ENCODE measurements around the gene RNF5.
"Not testable (repeated sequence)": the region's sequence is repeated elsewhere in the genome, so short reads cannot be mapped to it uniquely, and the experiment has no call there.

RNF5 gene

DNA sequence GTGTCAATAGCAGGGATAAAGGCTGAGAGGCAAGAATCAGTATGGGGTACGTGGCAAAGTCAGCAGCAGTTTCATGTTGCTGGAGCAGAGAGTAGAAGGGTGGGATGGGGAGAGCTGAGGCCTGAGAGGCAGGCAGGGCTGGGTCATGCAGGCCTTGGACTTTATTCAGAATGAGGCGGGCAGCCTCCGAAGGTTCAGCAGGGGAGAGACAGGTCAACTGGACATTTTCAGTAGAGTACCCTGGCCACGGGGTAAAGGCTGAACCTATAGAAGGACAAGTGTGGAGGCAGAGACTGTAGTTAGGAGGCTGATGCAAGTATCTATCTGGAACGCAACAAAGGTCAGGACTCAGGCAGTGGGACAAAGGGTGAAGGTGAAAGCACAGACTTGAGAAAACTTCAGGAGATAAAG lies 32.0 kb downstream of the RNF5 start:
- no peak for DNase-seq (ENCODE audit: low read depth)

DNA sequence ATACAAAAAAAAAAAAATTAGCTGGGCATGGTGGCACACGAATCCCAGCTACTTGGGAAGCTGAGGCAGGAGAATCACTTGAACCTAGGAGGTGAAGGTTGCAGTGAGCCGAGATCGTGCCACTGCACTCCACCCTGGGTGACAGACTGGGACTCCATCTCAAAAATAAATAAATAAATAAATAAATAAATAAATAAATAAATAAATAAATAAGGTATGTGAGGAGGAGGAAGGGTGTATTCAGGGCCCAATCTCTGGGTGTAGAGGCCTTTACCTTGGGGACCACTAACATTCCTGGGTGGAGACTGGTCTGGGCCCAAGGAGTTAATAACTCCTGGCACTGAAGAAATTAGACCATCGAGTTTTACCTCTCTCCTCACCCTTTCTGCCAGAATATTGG lies 33.2 kb downstream of the RNF5 start:
- DNase-seq (ENCODE audit: low read depth): not testable (repeated sequence)

DNA sequence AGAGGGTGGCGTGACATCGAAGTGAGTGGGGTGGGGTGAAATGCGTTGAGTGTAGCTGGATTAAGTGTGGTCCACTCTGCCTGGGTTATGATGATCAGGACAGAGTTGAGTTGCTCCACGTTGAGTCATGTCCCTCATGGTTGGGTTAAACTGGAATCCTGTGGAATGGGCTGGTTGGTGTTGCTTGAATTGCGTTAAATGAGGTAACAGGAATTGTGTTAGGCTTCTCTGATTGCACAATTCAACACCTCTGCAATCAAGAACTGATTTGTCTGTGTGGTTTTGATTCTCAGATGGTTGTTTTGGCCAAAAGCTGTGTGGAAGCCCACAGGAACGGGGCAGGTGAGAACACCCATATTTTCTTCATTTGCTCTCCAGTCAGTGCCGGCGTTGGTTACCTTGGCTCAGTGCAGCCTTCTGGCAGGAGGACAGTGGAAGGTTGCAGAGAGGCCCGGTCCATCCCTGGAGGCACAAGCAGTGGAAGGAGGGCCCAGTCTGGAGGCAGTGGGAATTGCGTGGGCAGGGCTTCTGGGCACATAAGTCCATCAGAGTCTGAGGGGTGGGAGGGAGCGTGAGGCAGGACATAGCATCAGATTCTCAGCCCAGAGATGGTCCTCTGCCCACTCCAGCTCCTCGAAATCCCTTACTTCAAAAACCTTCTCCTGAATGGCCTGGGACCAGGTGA lies 34.0 kb downstream of the RNF5 start:
- DNase-seq (ENCODE audit: low read depth): no peak

DNA sequence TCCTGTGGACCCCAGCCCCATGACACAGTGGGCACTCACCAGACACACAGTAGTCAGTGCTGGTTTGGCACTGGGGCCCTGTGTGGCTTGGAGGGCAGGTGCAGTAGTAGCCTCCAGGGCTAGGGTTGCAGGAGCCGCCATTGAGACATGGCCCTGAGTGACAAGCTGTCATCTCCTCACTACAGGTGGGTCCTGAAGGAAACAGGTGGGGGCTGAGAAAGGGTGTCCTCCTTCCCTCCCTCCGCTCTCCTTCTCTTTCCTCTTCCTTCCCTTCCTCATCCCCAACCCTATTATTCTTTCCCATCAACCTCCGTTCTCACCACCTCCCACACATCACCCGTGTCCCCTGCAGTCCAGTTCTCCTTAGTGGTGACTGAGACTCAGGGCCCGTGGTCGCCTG lies 35.4 kb downstream of the RNF5 start:
- no peak for DNase-seq (ENCODE audit: low read depth)

DNA sequence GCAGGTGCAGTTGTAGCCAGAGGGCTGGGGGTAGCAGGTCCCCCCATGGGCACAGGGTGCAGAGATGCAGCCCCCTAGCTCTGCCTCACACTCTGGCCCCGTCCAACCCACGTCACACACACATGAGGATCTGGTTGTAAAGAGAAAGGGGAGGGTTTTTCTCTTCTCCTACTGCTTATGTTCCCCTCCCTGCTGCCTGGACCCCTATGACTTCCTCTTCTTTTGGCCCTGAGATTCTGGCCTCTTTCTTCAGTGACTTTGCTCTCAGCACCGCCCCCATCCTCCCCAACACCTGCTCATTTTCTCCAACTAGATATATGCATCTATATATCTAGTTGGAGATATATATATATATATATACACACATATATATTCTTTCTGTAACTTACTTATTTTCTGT lies 35.9 kb downstream of the RNF5 start:
- DNase-seq (ENCODE audit: low read depth): no peak

DNA sequence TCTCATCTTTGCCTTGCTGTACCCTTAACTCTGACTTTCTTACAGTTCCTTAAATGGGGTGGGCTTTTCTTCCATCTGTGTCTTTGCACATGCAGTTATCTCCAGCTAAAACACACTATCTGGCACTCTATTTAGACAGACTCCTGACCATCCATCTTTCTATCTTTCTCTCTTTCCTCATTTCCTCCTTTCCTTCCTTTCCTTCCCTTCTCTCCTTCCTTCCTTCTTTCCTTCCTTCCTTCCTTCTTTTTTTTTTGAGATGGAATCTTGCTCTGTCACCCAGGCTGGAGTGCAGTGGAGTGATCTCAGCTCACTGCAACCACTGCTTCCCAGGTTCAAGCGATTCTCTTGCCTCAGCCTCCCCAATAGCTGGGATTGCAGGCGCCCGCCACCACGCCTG lies 37.4 kb downstream of the RNF5 start:
- DNase-seq (ENCODE audit: low read depth): no peak

DNA sequence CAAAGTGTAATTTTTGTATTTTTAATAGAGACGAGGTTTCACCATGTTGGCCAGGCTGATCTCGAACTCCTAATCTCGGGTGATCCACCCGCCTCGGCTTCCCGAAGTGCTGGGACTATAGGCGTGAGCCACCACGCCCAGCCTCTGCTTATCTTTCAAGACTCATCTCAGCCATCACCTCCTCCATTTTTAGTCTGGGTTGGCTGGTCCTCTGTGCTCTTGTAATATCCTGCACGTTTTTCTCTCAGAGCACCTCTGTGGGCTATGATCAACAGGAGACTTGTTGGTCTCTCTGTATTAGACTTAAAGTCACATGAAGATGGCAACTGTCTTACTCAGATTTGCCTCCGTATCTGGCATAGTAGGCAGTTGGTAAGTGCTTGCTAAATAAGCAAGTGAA lies 38.1 kb downstream of the RNF5 start:
- DNase-seq (ENCODE audit: low read depth): no peak

DNA sequence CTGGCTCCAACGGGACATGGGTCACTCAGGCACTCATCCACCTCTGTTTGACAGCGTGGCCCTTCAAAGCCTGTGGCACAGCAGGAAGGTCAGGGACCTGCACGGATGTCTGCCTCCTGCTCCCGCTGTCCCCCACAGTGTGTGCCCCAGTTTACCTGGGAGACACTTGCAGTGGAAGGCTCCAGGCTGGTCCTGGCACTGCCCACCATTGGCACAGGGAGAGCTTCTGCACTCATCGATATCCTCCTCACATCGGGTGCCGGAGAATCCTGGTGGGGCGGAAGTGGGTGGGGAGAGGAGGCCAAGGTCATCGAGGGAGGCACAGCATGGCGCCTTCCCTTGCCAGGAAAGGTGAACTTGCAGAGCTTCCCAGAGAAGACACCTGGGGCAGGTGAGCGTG lies 38.8 kb downstream of the RNF5 start:
- no peak for DNase-seq (ENCODE audit: low read depth)

DNA sequence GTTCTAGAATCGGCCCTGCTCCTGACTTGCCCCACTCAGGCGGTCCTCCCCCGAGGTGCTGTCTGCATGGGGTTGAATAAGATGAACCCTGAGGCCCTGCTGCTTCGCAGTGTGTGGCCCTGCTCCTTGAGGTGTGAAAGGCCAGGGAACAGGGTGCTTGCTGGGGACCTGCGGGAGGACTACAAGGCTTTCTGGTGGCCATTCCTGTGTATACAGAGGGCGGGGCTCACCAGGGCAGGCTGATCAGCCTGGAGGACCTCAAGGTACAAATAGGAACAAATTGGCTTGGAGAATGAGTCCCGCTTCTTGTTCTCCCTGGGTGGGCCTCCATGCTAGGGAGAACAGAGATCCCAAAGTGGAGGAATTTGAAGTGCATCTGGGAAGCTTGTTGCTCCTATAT lies 40.0 kb downstream of the RNF5 start:
- no peak for DNase-seq (ENCODE audit: low read depth)

DNA sequence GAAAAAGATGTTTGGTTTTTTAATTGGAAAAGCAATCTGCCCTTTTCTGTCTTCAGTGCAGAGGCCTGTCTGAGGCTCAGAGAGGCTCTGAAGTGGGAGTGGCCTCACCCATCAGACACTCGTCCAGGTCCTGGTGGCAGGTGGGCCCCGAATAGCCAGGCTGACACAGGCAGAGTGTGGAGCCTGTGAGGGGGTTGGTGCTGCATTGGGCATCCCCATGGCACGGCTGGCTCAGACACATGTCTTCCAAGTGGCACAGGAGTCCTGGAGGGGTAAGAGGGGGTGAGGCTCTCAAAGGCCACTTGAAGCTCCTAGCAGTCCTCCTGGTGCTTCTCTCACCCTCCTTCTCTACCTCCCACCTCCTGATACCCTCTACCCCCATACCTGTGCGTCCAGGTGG lies 41.8 kb downstream of the RNF5 start:
- no peak for DNase-seq (ENCODE audit: low read depth)

DNA sequence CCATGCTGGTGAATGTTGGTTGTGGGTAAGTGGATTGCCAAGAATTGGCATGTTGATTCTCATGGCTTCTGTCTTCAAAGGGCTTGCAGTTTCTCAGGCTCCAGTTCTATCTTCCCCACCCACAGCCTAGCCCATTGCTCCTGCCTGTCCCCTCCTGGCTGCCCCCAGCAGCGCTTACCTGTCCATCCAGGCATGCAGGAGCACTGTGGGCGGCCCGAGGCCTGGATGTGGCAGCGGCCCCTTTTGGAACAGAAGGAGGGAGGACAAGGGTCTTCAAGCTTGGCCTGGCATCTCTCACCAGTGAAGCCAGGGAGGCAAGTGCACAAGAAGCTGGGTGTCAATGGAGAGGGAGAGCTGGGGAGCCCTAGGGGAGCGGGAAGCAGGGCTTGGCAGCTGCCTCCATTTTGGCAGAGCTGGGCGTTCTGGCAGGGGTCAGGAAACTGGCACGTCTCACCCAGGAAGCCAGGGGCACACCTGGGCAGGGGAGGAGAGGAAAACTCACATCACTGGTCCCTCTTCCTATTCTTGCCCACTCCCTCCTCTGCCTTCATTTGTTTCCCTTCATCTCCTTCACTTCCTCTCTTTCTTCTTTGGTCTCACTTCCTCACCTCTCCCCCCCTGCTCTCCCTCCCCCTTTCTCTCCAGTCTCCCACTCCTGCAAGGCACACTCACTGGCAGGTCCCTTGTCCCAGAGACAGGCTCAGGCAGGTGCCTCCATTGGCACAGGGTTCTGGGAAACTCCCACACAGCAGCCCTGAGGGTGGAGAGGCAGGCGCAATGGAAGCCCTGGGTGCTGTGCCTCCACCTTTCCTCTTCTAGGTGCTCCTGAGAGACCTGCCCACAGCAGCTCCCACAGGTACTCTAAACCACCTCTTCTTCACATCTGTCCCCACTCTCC lies 44.4 kb downstream of the RNF5 start:
- DNase-seq (ENCODE audit: low read depth): no peak

DNA sequence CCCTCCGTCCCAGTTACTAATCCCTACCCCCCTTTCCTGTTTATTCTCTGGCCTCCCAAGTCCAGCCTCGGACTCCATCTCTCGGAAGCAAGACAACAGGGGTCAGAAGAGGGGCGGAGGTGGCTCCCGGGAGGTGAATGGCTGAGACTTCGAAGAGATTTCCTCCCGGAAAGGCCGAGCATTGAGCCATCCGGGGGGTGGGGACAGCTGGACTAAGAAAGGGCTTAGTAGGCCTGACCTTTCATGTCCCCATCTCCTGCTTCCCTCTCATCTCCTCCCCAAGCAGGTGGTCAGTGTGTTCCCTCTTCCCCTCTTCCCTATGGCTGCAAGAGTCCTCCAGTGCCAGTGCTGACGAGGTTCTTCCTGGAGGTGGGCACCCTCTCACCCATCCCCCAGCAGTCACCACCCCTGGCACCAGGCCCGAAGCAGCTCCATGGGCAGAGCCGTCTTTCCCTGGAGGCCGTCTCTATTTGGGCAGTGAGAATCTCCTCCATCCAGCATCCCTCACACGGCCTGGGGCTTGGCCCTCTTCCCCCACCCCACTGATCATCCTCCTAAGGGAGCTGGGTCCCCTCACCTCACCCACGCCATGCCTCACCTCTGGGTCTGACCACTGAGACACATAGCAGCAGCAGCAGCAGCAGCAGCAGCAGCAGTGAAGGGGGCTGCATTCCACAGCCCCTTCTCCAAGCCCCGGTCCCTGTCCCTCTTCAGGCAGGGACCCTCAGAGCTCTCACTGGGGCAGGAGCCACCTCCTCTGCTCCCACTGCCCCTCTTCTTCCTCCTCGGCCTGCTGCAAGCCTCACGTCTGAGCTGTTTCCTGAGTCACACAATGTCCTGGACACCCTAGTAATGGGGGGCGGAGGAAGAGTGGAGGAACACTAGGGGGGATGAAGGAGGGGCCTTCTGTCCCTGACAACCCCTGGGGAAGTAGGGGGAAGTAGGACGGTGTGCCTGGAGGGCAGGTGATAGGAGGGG lies 45.3 kb downstream of the RNF5 start, which contains the start of gene NOTCH4:
TSS of gene NOTCH4 (minus strand) at position 810 of the 978 bp plus-strand sequence. CDS start at position 671, 139 bp downstream.
- DNase-seq (ENCODE audit: low read depth): no peak

DNA sequence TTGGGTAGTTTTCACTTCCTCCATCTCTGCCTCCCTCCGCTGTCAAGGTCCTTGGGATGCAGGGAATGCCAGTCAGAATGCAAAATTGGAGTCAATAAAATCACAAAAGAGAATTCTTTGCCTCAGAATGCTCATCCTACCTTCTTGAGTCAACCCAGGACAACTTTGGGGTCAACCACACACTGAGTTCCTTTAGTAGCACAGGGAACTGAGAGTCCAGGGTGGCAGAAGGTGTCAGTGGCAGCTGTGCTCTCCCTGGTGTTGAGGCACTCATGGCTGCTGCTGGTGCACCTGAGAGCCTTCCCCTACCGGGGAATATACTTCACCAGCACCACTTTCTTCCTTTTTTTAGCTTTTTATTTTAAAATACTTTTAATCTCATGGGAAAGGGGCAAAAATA lies 46.5 kb downstream of the RNF5 start:
- no peak for DNase-seq (ENCODE audit: low read depth)

DNA sequence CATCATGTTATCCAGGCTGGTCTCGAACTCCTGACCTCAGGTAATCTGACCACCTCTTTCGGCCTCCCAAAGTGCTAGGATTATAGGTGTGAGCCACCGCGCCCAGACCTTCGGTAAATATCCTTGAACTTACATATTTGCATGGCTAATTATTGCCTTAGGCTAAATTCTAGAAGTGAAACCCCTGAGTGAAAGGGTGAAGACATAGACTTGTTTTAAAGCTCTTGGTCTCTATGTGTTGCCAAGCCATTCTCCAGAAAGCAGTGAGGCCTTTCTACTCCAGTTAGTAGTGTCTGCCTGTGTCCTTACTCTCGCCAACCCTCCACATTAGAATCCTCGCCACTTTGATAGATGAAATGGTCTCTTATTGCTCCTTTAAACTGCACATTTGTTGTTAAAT lies 48.2 kb downstream of the RNF5 start:
- DNase-seq (ENCODE audit: low read depth): no peak
